AG10803 (cell line): ENCODE results near the gene METTL22.

Source experiments
- DNase-seq: peaks from one replicate; pipeline ENCODE4 v3.0.0; 2010; ENCODE audit warnings: low read depth
- H3K4me3 ChIP-seq: 2 replicates; pipeline ENCODE4 v1.5.1; 2011; ENCODE audit warnings: mild to moderate bottlenecking, low read length, control low read depth
- CTCF ChIP-seq: conservative IDR thresholded peaks from 2 replicates; pipeline ENCODE4 v1.5.1; 2011; ENCODE audit warnings: mild to moderate bottlenecking, low read length, control low read depth, inconsistent platforms

Gene METTL22

GRCh38 chr16:8611886-8612600 lies 9.5 kb upstream of the METTL22 start:
- DNase-seq, result no peak
- no peak overlapping the region for H3K4me3 ChIP-seq
- no peak for TF ChIP-seq CTCF

- H3K4me3 ChIP-seq, result no peak overlapping the region
- TF ChIP-seq CTCF, result no peak
- no peak for DNase-seq
Measured at GRCh38 chr16:8614435-8615029, 7.0 kb upstream of the METTL22 start.

GRCh38 chr16:8619671-8620370 lies 1.7 kb upstream of the METTL22 start:
- TF ChIP-seq CTCF, result no peak
- no peak for DNase-seq
- H3K4me3 ChIP-seq, result no peak overlapping the region

DNA sequence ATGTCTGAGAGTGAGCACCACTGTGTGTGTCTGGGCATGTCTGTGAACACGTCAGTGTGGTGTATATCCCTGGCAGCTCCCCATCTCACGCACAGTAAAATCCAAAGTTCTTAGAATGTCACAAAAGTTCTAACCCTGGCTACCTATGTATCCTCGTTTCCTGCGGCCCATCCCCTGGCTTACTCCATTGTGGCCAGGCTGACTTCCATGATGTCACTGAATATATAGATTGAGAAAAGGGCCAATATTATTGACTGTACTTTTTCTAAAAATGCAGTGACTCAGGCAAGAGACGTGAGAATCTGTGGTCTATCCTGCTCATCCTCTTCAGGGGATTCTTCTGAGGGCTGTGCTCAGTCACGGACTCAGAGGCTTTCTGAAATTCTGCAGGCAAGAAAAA lies 963 bp upstream of the METTL22 start:
- no peak for TF ChIP-seq CTCF
- DNase-seq, result no peak
- H3K4me3 ChIP-seq, result no peak overlapping the region

GRCh38 chr16:8621222-8621571 lies 301 bp upstream of the METTL22 start:
- no peak for DNase-seq
- TF ChIP-seq CTCF, result no peak

DNA sequence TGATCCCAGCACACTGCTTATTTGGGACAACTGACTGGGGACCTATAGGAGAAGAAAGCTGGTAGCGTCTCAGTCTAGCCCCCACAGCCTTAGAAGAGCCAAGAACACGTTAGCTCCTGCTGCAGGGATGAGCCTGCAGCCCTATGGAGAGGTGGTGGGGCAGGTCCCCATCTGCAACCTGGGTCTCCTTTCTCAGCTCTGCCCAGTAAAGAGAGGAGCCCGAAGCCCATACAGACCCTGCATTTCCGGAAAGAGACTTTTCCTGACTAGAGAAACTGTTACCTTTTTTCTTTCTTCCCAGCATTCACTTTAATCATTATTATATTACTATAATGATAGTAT lies 788 bp downstream of the METTL22 start:
- TF ChIP-seq CTCF, result no peak
- no peak for DNase-seq
- peak overlapping the region; percentile 99 for H3K4me3 ChIP-seq

More at GRCh38 chr16:8621222-8621571, 301 bp upstream of the METTL22 start:
- H3K4me3 ChIP-seq, result peak overlapping the region; percentile 99

DNA sequence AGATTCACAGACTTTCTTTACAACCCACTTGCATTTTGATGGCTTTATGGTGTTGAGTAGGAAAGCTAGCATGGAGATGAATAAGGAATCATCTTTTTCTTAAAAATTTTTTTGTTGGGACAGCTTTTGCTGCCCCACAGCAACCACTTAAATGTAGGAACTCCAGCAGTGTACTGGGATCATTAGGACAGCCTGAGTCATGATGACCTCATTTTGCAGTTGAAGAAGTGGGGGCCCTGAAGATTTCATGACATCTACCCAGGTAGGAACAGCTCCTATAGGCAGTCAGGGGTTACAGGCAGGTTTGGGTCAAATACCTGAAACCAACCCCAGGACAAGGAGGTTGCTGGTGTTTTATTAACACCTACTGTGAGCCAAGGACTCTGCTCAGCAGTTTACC lies 2.1 kb downstream of the METTL22 start:
- no peak overlapping the region for H3K4me3 ChIP-seq
- peak; percentile 9 for DNase-seq
- no peak for TF ChIP-seq CTCF
